RPMI7951 (cell line): ENCODE data around the gene CTNNBIP1. TPM values are rescaled to one million over a fixed set of nuclear protein-coding genes. Genes with fewer than 3 reads are reported as not detected.

Experiments
- DNase-seq: peaks from one replicate; pipeline ENCODE4 v3.0.0-alpha.2; 2012; ENCODE audit warnings: low read depth
- total RNA-seq: library from RNA; depleted of rRNA; stranded (reverse); fragments of >200 nt; shearing (Covaris generic); gene quantifications from 2 replicates; pipeline ENCODE4 v1.2.3, GENCODE V29; 2014

CTNNBIP1 gene
- total RNA-seq, 1 experiment from 2014 or later = 30.6 TPM

GRCh38 chr1:9855186-9855585 lies 54.9 kb downstream of the CTNNBIP1 start:
- DNase-seq = no peak

- DNase-seq = no peak
Observed at GRCh38 chr1:9853249-9853595, 56.8 kb downstream of the CTNNBIP1 start.

GRCh38 chr1:9852410-9853248 lies 57.4 kb downstream of the CTNNBIP1 start:
- peak; percentile 69 for DNase-seq

GRCh38 chr1:9852004-9852403 lies 58.1 kb downstream of the CTNNBIP1 start:
- no peak for DNase-seq

- DNase-seq = no peak
Observed at GRCh38 chr1:9850442-9851162, 59.5 kb downstream of the CTNNBIP1 start.

- DNase-seq = no peak
Observed at GRCh38 chr1:9849691-9850441, 60.2 kb downstream of the CTNNBIP1 start.

- DNase-seq = no peak
Observed at GRCh38 chr1:9848022-9848421, 62.0 kb downstream of the CTNNBIP1 start.

GRCh38 chr1:9847269-9847668 lies 62.8 kb downstream of the CTNNBIP1 start:
- DNase-seq = no peak

- DNase-seq = no peak
Observed at GRCh38 chr1:9846611-9847171, 63.4 kb downstream of the CTNNBIP1 start.

- no peak for DNase-seq
Observed at GRCh38 chr1:9845914-9846313, 64.2 kb downstream of the CTNNBIP1 start.

- DNase-seq = no peak
Observed at GRCh38 chr1:9844756-9845155, 65.3 kb downstream of the CTNNBIP1 start.

- DNase-seq = no peak
Observed at GRCh38 chr1:9844106-9844505, 66.0 kb downstream of the CTNNBIP1 start.

GRCh38 chr1:9843576-9843945 lies 66.5 kb downstream of the CTNNBIP1 start:
- DNase-seq = no peak

GRCh38 chr1:9842781-9843575 lies 67.1 kb downstream of the CTNNBIP1 start:
- DNase-seq = no peak

- no peak for DNase-seq
Observed at GRCh38 chr1:9842073-9842711, 67.9 kb downstream of the CTNNBIP1 start.

- DNase-seq = no peak
Observed at GRCh38 chr1:9841460-9841859, 68.6 kb downstream of the CTNNBIP1 start.

- DNase-seq = no peak
Observed at GRCh38 chr1:9840176-9840575, 69.9 kb downstream of the CTNNBIP1 start.

- DNase-seq = no peak
Observed at GRCh38 chr1:9838946-9839345, 71.1 kb downstream of the CTNNBIP1 start.

- no peak for DNase-seq
Observed at GRCh38 chr1:9836632-9836960, 73.5 kb downstream of the CTNNBIP1 start.

- DNase-seq = no peak
Observed at GRCh38 chr1:9835758-9836631, 74.1 kb downstream of the CTNNBIP1 start.
